ENCODE measurements around the gene ABTB2.

Gene ABTB2

DNA sequence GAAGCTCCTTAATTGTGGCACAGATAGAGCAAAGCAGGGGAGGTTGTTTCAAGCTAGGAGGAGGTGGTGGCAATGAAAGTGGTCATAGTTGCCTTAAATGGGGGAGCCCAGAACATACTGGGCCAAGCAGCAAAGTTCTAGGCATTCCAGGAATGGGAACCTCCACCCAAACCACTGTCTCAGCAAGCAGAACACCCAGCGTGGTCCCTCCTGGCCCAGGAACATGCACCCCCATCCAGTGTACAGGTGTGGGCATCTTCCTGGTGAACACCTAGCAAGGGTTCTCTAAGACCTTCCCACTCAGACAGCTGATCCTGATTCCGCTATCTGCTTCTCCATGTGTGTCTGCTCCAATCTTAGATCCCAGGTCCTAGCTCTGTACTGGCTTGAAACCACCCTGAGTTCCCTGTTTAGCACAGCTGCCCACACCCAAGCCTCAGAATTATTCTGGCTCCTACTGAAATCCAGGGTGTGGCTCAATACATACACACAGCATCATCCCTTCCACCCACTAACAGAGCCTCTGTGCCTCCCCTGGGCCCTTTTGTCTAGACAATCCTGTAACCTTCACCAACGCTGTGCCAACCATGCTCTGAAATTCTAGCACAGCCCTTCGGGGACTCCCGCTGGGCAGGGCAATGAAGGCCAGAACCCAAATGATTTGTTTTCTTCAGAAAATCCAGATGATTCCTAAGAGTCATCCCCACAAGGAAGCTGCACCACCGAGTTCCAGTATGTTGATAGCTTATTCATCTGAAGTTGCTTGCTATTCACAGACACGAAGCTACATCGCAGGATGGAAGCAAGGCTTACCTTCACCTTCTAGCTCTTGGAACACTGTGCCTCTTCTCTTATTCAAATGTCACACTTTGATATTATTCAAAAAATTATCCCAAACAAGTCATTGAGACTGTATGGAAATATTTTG is 76.6 kb downstream of the ABTB2 start:
- no peak for DNase-seq

GRCh38 chr11:34278693-34279297 is 79.0 kb downstream of the ABTB2 start:
- no peak for DNase-seq

- DNase-seq: no peak
Observed at GRCh38 chr11:34278175-34278574, 79.6 kb downstream of the ABTB2 start.

GRCh38 chr11:34277171-34277570 is 80.6 kb downstream of the ABTB2 start:
- no peak for DNase-seq

- no peak for DNase-seq
Observed at GRCh38 chr11:34276352-34276864, 81.4 kb downstream of the ABTB2 start.

DNA sequence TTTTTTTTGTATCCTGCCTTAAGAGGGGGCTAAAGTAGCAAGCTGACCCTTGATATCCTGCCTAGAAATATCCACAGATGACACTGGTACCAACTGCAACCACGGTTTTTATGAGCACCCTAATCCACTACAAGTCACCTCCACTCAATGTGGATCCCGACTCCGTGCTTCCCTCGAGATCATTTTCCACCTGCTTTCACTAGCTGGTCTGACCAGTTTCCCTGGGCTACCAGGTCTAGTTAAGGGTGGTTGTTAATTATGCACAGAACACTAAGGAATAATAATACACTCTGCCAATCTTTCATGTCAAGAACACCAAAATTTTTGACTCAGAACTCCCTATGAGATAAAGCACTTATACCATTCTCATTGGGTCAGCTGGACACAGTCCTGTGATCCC is 82.3 kb downstream of the ABTB2 start:
- DNase-seq: no peak

- no peak for DNase-seq
Observed at GRCh38 chr11:34274712-34275398, 83.0 kb downstream of the ABTB2 start.

GRCh38 chr11:34273099-34273498 is 84.7 kb downstream of the ABTB2 start:
- DNase-seq: no peak

DNA sequence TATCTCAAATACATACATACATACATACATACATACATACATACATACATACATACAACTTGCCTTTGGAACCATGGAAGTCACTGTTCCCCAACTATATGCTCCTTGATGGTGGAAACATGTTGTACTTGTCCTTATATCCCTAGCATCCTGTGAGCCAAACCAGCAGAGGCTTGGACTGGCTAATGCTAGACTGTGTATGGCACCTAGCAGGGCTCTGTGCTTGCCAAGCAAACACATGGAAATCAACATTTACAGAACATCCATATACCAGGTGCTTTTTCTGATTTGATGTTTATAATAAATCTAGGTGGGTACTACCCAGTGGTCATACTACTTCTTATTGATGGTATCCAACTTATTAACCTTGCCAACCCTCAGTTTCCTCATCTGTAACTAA is 86.1 kb downstream of the ABTB2 start:
- no peak for DNase-seq

DNA sequence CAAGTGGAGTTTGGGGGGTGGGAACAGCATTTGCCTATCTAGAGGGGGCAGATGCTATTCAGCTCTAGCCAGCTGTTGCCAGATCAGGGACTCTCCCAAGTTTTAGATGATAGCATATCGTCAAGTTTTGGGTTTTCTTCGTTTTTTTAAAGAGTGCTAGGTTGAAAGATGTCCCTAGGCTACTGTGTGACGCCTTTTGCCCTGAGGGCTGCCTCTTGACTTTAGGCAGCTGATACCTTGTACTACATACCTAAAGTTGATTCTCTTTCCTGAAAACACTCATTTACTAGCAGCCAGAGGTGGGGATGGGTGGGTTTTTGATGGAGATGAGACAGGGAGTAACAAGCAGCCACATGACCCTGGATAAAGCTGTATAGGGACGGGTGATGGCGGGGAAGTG is 87.1 kb downstream of the ABTB2 start:
- DNase-seq: no peak

DNA sequence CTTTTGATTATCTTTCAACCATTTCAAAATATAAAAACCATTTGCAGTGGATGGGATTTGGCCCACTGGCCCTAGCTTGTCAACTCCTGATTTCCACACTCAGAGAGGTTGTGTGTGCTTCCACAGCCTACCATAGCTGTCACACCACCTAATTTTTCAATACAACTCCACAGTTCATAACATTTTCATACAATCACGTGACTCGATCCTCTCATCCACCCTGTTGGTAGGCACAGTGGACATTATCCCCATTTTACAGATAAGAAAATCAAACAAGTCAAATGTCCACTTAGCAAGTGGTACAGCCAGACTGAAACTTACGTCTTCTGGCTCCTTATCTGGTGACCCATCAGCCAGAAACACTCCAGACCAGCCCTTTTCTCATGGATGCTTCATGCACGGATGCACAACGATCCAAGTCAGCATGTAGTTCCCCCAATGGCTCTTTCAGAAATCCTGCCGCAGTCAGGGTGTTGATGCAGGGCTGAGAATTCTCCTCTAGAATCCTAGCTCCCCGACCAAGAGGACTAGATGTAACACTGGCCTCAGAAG is 88.0 kb downstream of the ABTB2 start:
- DNase-seq: no peak

DNA sequence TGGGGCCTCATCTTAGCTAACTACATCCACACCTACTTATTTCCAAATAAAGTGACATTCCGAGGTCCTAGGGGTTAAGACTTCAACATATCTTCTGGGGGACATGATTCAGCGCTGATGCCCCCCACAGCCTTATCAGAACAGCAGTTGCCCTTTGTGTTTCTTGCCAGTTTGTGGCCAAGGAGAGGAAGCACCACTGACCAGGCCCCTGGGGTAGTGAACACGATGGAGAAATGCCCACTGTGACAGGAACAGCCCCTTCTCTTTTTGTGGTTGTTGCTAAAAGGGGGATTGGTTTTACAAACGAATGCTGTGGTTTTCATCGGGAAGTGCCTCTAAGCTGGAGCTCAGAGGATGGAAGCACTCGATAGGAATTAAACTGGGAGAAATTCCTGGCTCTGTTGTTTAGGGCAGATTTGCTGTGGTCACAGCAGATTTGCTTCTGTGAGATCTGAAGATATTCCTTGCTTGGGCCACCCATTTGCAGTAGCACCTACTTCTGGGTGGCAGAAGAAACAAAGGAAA is 88.8 kb downstream of the ABTB2 start:
- no peak for DNase-seq

DNA sequence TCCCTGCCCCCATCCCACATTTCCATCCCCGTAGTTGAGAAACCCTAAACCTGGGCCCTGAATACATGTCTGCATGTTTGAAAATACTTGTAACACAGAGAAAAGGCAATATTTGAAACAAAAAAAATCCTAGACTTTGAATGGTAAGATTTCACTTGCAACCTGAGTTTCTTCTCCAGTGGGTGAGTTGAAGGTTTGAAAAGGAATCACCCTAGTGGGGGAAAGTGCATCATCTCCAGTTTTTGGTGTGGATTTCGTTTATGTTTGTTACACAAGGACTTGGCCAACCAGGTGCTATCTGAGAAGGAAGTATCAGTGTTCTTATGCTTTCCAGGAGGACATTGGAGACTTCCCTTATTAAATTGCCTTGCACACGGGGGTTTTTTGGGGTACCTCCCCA is 90.4 kb downstream of the ABTB2 start:
- DNase-seq: no peak

GRCh38 chr11:34267013-34267412 is 90.8 kb downstream of the ABTB2 start:
- DNase-seq: no peak

DNA sequence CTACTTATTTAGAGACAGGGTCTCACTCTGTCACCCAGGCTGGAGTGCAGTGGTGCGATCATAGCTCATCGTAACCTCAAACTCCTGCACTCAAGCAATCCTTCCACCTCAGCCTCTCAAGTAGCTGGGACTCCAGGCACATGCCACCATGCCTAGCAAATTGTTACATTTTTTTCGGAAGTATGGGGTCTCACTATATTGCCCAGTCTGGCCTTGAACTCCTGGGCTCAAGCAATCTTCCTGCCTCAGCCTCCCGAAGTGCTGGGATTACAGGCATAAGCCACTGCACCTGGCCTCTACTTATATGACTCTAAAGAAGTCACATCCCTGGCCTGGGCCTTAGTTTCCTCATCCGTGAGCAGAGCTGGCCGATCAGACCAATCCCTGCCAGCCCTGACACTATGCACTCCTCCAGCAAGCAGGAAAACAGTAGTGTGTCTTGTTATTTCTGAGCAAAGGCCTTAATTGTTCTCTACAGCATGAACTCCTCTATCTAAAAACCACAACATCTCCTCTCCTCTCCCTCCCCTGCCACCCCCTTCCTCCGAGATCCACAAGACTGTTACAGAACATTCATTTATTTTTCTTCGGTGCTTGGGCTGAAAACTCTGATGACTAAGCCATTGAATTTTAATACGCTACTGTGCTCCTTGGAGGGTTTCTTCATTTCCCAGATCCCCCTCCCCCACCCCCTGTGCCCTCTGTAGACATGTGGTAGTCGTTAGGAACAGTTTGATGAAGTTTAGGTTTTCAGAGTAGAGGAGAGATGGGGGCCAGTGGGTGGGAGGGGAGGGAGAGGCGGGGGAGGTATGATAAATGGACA is 91.5 kb downstream of the ABTB2 start:
- no peak for DNase-seq

DNA sequence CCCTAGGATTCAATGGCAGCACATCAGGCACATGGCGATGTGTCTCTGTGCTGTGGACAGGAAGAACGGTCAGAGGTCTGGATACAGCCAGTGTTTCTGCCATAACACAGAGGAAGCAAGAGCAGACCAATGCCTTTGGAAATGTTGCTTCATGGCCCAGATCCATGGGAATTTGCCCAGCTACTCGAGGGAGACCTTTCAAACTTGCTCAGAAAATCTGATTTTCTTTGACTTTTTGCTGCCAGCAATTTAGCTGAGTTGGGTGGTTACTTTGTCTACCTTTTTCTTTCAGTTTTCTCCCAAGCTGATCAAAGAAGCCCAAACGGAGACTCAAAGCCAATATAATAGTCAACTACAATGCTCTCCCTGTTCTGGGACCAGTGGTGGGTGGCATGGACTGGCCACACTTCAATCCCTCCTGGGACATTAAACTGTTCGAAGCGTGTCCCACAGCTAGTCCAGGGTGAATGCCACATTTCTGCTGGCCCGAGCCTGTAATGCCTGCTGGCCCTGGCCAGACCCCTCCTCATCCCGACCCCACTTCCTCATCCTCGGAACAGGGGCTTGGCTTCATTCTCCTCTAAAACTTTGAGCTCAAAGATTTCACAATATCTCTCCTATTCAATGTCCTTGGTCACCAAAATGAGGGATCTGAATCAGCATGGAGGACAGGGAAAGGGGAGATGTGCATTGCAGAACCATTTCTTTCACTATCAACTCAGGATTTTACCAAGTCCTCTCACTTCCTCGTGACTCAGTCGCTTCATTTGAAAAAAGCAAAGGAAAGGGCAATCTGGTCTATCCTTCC is 93.3 kb downstream of the ABTB2 start:
- DNase-seq: no peak

DNA sequence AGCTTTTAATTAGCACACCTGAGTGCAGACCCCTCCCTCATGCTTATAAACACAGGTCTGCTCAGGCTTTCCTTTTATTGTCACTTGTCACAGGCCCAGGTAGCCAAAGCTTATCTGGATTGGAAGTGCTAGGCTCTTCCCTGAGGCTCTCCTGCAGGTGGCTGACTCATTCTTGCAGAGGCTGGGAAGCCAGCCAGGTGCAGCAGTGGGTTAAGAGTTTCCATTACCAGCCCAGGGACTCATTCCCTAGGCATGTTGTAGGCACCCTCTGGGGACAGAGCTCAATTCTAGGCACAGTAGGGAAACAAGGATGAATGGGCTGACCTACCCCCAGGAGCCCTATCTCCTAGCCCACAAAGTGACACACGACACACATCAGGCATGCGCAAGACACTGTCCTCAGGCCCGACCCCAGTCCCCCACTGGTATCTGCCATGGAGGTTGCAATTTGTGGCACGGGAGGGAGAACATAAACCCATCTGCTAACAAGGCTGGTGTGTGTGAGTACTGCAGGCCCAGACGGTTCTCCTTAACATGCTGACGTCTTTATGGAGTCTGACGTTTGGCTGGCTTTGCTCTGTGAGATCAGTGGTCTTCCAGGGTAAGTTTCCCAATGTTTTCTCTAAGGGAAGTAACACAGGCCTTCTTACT is 94.2 kb downstream of the ABTB2 start:
- no peak for DNase-seq

GRCh38 chr11:34262531-34263081 is 95.2 kb downstream of the ABTB2 start:
- no peak for DNase-seq

DNA sequence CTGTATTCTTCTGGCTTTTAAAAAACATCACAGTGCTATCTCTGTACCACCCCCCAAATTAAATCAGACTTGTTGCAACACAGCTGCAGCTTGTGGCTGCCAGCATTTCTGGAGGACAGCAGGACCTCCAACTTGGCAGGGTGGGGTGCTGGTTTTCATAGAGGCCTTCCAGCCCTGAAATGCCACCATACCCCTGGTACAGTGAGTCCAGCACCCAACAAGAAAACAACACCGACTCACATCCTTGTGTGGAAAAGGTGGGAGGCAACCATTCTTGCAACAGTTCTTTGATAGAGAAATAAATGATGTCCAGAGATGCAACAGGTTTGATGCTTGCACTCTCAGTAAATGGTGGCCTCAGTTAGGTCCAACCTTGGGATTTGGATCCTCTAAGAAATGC is 96.0 kb downstream of the ABTB2 start:
- DNase-seq: no peak

- no peak for DNase-seq
Observed at GRCh38 chr11:34261095-34261494, 96.7 kb downstream of the ABTB2 start.
